NCI-H1417 treated with DMSO at 0.1 percent for 48 hours (cell line): ENCODE data around the gene GDF2.

ENCODE experiments used
- DNase-seq: peaks from one replicate; lab custom pipeline; 2025; lab: John Stamatoyannopoulos, UW

The GDF2 gene

DNA sequence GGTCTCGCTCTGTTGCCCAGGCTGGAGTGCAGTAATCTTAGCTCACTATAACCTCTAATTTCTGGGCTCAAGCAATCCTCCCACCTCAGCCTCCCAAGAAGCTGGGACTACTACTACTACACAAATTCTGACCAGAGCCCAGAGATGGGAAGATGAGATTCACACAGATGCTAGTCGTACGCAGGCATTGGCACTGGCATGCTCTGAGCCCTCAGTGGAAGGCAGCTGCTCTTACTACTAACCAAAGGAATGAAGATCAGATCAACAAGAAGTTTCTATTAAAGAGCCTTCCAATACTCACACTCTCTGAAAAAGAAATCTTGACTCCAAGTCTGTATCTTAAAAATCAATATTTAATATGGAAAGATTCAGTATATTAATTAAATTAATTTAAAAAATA is 10.7 kb downstream of the GDF2 start:
- no peak for DNase-seq

DNA sequence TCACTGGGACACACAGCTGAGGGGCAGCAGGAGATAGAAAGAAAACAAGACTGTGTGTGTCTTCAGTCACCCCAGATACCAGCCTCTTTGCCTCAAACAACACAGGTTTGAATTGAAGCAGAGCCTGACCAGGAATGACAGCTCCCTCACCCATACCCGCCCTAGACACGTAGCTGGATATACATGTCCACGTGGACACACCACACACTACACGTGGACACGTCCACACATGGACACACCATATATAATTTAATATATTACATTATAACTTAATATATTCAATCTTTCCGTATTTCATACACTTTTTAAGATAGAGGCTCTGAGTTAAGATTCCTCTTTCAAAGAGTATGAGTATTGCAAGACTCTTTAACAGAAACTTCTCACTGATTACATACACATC is 11.3 kb downstream of the GDF2 start:
- no peak for DNase-seq

DNA sequence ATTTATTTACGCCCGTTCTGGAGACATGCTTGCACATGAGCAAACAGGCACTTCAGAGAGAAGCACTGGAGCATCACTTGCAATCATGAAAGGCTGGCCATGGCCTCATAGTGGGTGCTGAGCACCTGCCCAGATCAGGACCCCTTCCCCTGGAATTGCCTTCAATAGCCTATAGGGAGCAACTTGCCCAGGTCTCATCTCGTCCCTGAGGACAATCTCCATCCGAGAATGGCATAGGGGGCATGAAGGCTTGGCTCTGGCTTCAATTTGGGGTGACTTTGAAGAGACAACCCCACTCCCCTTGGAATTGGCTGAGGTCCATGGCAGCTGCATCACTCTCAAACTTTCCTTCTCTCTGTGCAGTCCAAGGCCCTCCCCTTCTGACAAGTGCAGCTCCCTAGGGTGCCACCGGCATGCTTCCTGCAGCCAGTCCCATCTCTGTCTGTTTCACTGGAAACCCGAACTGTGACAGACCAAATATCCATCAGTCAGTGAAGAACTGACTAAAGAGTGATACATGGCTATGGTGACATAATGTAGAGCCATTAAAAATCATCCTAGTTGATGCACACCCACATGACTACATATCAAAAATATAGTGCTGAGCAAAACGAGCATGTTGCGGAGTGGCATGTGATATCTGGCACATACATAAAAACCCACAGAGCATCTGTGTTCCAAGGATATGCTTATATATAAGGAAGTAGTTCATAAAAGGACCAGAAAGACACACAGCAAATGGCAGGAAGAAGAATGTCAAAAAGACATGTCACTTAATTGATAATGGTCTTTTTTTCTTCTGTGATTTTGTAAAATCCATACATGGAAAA is 12.4 kb downstream of the GDF2 start:
- no peak for DNase-seq

DNA sequence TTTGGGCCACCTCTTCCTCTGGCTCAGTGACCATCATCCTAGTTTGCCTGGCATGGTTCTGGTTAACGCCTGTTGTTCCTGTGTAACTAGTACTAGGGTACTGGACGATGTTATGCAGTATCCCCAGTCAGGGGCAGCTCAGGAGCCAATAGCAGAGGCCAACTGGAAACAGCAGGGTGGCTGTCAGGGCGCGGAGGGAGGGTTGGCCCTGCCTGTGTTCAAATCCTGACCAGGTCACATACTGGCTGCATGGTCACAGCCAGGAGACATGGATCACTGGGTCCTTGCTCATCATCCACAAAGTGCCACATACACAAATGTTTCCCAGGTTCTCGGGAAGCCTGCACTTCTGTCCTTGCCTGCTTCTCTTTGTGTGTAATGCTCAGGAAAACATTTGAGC is 13.7 kb downstream of the GDF2 start:
- DNase-seq, result no peak

DNA sequence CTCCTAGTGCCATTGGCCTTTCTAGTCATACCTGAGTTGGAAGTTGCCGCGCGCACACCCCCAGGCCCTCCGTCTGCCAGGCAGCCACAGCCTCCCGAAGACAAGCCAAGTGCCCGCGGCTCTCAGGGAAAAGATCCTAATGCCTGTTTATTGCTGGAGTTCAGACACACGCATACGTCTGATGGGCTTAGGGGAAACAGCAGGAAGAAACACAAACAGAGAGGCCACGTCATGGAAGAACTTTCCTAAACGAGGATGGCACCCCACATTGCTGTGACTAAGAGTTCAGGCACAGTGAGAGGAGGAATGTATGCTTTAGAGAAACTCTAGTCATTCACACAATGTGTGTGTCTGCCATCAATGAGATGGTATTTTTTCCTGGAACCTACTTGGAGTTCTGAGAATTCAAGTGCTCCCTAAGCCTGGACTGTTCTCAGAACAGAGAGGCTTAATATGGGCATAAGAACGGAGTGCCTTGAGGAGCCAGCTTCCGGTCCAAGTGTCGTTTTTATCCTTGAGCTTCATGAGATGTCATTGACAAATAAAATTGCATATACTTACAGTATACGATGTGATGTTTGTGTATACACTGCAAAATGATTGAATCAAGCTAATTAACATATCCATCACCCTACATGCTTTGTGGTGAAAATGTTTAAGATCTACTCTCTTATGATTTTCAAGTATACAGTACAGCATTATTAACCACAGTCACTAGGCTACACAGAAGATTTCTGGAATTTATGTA is 14.3 kb downstream of the GDF2 start:
- no peak for DNase-seq

DNA sequence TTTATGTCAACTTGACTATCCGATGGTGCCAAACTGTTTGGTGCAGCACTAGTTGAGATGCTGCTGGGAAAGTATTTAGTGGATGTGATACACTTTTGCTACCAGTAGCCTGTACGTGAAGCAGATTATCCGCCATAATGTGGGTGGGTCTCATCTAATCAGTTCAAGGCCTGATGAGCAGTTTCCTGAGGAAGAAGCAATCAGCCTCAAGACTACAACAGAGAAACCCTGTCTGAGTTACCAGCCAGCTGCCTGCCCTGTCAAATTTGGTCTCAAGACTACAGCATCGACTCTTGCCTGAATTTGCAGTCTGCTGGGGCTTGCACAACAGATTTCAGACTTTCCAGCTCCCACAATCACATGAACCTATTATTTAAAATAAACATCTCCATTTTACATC is 15.1 kb downstream of the GDF2 start:
- DNase-seq, result no peak

DNA sequence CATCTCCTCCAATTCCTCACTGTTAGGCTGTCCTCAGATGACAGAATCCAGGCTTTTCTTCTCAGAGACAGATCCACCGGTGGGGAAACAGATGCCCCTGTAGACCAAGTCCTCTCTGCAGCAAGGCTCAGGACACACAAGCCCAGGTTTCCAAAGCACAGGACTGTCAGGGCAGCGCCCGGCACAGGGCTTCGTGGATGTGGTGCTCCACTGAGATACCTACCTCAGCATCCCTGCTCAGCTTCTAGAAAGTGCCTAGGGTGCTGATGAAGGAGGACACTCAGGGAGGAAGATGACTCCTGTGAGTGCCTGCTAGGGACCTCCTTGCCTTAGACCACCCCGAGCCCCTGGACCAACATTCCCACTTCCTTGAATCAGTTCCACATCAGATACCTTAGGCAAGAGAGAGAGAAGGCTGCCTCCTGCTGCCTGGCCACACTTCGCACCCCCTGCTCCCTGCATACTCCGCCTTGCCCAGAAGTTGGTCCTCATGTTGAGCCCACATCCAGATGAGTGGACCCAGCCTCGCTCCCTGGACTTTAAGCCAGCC is 17.0 kb downstream of the GDF2 start:
- DNase-seq, result no peak

DNA sequence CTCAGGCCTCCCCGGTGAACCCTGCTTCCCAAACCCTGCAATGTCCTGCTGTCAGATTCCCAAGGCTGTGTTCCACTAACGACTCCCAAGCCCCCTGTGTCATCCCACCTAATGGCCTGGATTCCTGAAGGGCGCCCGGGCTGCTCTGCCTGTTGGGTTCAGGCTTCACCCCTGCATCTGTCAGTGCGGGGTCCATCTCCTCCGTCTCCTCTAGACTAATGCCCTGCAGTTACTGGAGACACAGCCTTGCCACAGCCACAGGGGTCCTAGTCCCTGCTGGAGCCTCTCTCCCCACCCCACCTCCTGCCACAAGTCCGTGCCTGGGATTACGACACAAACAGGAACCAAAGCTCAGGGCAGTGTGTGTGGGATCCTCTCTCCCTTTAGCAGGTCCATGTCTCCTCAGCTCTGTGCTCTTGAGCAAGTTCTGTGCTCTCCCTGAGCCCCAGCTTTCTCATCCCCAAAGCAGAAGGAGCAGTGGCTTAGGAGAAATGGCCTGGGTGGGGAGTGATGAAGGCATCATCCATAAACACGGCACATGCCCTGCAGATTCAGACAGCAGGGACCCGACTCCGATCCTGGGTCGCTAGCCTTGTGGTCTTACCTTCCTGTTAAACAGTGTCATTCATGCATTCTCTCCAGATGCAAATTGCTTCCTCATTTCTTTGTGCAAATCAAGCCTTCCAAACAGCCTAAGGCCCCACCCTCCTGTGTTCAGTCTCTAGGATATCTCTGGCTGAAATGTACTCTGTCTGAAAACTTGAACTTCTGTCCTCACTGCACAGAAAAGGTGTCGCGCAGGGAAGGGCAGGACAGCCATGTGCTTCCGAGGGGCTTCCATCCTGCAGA is 17.7 kb downstream of the GDF2 start:
- no peak for DNase-seq

DNA sequence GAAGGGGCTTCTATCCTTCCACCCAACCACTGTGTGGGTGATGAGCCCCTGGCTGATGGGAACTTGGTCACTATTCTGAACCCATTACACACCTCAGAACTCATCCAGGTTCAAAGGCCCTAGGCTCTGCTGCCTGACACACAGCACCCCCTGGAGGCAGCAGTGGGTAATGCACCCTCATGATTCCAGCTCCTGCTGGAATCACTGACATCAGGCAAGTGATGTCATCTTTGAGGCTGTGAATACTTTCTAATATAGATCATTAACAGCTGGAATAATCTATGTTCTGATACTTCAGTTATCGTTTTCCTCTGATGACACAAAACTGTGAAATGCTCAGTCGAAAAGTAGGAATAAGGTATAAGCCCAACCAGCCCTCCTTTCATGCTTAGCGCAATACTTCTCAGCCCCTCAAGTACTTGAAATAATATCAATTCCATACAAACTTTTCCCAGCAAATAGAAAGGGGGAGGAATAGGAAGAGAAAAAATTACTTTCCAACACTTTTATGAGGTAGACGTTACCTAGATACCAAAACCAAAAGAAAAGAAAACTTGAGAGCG is 18.4 kb downstream of the GDF2 start:
- DNase-seq, result no peak

DNA sequence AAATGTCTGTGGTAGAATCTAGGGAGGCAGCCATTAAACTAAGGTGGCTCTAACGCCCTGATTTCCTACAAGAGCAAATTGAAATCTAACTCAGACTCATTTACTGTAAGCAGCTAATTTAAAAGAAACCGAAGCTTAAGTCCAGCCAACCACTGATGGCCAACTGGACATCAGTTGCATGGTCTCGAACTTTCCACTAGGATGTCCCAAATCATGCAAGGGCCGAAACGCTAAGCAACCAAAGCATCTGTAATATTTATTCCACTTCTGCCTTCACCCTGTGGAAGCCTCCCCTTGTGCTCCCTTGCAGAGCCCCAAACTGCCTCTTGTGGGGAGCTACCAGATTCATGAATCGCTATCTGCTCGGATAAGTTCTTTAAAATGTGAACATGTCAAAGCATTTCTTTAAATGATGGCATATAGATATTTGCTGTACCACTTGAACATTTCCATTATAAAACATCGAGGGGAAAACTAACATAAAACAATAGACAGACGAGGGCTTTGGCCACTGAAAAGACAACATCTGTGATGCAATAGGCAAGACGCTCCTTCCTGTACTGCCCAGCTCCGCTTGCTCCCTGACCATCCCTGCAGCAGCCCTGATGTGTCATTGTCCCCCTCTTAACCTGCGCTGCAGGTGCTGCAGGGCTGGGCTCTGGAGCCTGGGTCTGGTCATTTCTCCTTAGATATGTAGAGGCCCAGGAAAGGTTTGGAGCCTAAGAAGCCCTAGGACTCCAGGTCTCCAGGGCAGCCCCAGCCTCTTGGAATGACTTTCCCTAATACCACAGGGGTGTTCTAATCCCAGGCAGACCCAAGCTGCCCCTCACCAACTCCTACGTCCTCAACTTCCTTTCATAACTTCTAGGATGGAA is 23.0 kb downstream of the GDF2 start:
- no peak for DNase-seq

DNA sequence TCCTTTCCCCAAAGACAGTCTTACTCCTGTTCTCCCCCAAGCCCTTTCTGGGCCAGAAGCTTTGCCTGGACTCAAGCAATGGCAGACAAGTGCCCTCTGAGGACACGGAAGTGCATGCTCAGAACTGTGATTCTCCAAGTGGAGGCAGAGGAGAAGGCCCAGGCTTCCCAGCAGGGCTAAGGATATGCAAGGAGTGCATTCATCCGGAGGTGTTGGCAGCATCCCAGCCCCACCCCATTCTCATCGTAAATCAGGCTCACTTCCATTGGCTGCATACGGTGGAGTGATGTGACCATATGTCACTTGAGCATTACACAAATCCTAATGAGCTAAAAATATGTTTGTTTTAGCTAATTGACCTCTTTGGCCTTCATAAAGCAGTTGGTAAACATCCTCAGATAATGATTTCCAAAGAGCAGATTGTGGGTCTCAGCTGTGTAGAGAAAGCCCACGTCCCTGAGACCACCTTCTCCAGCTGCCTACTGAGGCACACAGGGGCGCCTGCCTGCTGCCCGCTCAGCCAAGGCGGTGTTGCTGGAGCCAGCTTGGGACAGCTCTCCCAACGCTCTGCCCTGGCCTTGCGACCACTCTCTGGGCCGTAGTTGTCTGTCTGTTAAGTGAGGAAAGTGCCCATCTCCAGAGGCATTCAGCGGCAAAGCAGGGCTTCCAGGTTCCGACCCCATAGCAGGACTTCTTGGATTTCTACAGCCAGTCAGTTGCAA is 24.5 kb downstream of the GDF2 start:
- DNase-seq, result no peak

DNA sequence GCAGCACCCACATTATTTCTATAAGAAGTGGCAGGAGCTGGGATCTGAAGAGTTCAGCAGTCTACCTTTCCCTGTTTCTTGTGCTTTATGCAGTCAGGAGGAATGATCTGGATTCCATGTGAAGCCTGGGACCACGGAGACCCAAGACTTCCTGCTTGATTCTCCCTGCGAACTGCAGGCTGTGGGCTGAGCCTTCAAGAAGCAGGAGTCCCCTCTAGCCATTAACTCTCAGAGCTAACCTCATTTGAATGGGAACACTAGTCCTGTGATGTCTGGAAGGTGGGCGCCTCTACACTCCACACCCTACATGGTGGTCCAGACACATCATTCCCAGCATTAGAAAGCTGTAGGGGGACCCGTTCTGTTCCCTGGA is 25.0 kb downstream of the GDF2 start:
- no peak for DNase-seq

DNA sequence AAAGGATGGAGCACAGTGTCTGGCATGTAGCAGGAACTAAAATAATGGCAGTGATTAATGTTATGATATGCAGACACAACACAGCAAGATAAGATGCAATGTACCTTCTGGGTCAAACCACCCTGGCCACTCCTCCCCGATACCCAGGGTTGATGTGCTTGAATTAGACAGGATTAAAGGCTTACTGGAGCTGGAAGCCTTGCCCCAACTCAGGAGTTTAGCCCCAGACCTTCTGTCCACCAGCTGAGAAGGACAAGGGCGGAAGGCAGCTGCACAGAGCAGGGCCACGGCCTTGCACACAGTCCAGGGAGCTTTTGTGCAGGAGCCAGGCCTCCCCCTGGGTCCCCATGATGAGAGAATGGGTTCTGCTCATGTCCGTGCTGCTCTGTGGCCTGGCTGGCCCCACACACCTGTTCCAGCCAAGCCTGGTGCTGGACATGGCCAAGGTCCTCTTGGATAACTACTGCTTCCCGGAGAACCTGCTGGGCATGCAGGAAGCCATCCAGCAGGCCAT is 25.9 kb downstream of the GDF2 start, which contains the start of gene RBP3:
Gene RBP3 (plus strand): TSS at position 226 of the 514 bp plus-strand sequence. CDS start 122 bp downstream, at position 348.
- DNase-seq, result no peak

DNA sequence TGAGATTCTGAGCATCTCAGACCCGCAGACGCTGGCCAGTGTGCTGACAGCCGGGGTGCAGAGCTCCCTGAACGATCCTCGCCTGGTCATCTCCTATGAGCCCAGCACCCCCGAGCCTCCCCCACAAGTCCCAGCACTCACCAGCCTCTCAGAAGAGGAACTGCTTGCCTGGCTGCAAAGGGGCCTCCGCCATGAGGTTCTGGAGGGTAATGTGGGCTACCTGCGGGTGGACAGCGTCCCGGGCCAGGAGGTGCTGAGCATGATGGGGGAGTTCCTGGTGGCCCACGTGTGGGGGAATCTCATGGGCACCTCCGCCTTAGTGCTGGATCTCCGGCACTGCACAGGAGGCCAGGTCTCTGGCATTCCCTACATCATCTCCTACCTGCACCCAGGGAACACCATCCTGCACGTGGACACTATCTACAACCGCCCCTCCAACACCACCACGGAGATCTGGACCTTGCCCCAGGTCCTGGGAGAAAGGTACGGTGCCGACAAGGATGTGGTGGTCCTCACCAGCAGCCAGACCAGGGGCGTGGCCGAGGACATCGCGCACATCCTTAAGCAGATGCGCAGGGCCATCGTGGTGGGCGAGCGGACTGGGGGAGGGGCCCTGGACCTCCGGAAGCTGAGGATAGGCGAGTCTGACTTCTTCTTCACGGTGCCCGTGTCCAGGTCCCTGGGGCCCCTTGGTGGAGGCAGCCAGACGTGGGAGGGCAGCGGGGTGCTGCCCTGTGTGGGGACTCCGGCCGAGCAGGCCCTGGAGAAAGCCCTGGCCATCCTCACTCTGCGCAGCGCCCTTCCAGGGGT is 26.6 kb downstream of the GDF2 start:
- DNase-seq, result no peak

DNA sequence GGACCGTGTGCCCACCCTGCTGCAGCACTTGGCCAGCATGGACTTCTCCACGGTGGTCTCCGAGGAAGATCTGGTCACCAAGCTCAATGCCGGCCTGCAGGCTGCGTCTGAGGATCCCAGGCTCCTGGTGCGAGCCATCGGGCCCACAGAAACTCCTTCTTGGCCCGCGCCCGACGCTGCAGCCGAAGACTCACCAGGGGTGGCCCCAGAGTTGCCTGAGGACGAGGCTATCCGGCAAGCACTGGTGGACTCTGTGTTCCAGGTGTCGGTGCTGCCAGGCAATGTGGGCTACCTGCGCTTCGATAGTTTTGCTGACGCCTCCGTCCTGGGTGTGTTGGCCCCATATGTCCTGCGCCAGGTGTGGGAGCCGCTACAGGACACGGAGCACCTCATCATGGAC is 27.3 kb downstream of the GDF2 start:
- DNase-seq, result no peak

DNA sequence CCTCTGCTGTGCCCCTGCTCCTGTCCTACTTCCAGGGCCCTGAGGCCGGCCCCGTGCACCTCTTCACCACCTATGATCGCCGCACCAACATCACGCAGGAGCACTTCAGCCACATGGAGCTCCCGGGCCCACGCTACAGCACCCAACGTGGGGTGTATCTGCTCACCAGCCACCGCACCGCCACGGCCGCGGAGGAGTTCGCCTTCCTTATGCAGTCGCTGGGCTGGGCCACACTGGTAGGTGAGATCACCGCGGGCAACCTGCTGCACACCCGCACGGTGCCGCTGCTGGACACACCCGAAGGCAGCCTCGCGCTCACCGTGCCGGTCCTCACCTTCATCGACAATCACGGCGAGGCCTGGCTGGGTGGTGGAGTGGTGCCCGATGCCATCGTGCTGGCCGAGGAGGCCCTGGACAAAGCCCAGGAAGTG is 27.7 kb downstream of the GDF2 start:
- no peak for DNase-seq

DNA sequence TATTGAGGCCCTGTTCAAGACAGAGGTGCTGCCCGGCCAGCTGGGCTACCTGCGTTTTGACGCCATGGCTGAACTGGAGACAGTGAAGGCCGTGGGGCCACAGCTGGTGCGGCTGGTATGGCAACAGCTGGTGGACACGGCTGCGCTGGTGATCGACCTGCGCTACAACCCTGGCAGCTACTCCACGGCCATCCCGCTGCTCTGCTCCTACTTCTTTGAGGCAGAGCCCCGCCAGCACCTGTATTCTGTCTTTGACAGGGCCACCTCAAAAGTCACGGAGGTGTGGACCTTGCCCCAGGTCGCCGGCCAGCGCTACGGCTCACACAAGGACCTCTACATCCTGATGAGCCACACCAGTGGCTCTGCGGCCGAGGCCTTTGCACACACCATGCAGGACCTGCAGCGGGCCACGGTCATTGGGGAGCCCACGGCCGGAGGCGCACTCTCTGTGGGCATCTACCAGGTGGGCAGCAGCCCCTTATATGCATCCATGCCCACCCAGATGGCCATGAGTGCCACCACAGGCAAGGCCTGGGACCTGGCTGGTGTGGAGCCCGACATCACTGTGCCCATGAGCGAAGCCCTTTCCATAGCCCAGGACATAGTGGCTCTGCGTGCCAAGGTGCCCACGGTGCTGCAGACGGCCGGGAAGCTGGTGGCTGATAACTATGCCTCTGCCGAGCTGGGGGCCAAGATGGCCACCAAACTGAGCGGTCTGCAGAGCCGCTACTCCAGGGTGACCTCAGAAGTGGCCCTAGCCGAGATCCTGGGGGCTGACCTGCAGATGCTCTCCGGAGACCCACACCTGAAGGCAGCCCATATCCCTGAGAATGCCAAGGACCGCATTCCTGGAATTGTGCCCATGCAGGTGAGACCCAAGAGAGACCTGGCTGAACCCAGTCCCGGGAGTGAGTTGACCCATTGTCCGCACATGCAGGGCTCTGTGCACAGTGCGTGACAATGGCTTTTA is 28.7 kb downstream of the GDF2 start:
- DNase-seq, result no peak
